Esophagus (tissue), 2 donors: ENCODE measurements around the gene KRTAP10-12. TPM values are rescaled to one million over a fixed set of nuclear protein-coding genes. Genes with fewer than 3 reads are reported as not detected.
"Not testable (repeated sequence)": the region's sequence is repeated elsewhere in the genome, so short reads cannot be mapped to it uniquely, and the experiment has no call there.

Source experiments
- H3K27ac ChIP-seq, 2 donors: one replicate each; pipeline ENCODE4 v1.5.1; 2013; ENCODE audit warnings: low read depth in 2 of 2, mild to moderate bottlenecking in 2 of 2, inconsistent platforms in 1 of 2, low read length in 1 of 2, moderate library complexity in 1 of 2
- H3K27me3 ChIP-seq, 2 donors: one replicate each; pipeline ENCODE4 v1.6.1; 2013; ENCODE audit warnings: low read length in 2 of 2, control low read depth in 1 of 2, mild to moderate bottlenecking in 1 of 2; ENCODE audit not compliant: insufficient read depth in 2 of 2, control insufficient read depth in 1 of 2
- H3K36me3 ChIP-seq, 2 donors: one replicate each; pipeline ENCODE4 v1.6.1; 2013; ENCODE audit warnings: low read length in 1 of 2; ENCODE audit not compliant: control insufficient read depth in 2 of 2, insufficient read depth in 2 of 2
- H3K4me1 ChIP-seq, 2 donors: one replicate each; pipeline ENCODE4 v1.6.1; 2013; ENCODE audit warnings: low read length in 1 of 2; ENCODE audit not compliant: control insufficient read depth in 2 of 2, insufficient read depth in 2 of 2
- H3K4me3 ChIP-seq, 2 donors: one replicate each; pipeline ENCODE4 v1.5.1; 2013; ENCODE audit warnings: low read length in 2 of 2, mild to moderate bottlenecking in 2 of 2, low read depth in 1 of 2, moderate library complexity in 1 of 2
- H3K9me3 ChIP-seq, 2 donors: one replicate each; pipeline ENCODE4 v1.6.1; 2013; ENCODE audit warnings: mild to moderate bottlenecking in 2 of 2, low read depth in 1 of 2, low read length in 1 of 2, moderate library complexity in 1 of 2; ENCODE audit not compliant: control insufficient read depth in 2 of 2, insufficient read depth in 1 of 2
- WGBS, 2 donors: extraction: QIAGEN DNeasy Blood & Tissue Kit; methylation state at CpG; one replicate each; pipeline ENCODE4 v1.1.7; 2013; 5-methylcytosine and 5-hydroxymethylcytosine counted together
- polyA plus RNA-seq, 2 donors: library from polyadenylated mRNA; stranded (reverse); fragments of 200-250 nt; gene quantifications; one replicate each; pipeline ENCODE4 v1.2.3, GENCODE V29; 2013
- donor health status: healthy with polysubstance abuse.
- donor health status: Bipolar disorder and iron deficiency.

Gene KRTAP10-12
- polyA plus RNA-seq, 2 donors = not detected

DNA sequence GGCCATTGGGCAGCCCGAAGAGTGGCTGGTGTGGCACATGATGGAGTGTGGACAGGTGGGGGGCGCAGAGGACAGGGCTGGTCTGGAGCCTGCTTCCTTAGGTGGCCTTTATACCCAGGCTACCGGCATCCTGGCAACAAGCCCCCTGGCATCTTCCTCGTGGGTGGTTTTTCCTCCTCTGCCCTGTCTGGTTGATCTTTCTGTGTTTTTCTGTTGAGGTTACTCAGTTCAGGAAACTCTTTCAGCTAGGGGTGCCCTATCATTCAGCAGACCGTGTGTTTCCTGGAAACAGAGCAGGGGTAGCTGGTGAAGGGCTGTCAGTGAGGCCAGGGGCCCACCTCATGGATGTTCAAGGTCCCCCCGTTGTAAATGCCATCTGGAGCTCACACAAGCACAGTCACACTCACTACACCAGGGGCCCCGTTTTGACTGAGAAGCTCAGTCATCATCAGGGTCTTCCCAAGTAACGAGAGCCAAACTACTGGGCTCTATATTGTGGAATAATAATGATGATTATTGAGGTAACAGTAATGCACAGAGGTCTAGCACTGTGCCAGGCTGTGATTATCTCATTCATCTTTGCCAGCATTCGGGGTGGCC, 42.3 kb upstream of the KRTAP10-12 start, which contains the start of gene KRTAP12-4:
Gene KRTAP12-4 (minus strand): TSS at position 84 of the 600 bp plus-strand sequence. CDS start 45 bp downstream, at position 39.
- H3K36me3 ChIP-seq = no peaks in the 10 kb centered on the region
- H3K4me3 ChIP-seq = no peak within 1 kb of the TSS
- peaks cover 0 to 6% of the 10 kb centered on the region in 2 donors for H3K4me1 ChIP-seq
- H3K27me3 ChIP-seq = no peaks in the 10 kb centered on the region
- no peak within 1 kb of the TSS for H3K27ac ChIP-seq
- 68 to 73% methylated on average over 9 of the region's 9 CpGs for WGBS, 2 donors
- H3K9me3 ChIP-seq = no peaks in the 10 kb centered on the region

DNA sequence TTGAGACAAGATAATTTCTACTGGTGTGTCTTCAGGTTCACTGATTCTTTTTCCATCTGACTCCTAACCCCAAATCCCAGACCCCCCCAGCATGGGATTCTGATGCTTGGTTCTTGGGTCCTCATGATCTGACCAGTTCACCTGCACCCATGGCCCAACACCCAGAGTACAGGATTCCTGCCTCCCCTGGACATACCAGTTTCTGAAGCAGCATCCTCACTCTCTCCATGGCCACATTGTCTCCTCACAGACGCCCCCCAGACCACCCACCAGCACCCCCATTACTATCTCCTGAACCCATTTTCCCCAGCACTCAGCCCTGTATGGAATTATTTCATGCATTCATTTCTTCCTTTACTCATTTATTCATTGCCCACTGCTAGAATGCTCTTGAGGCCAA, 40.1 kb upstream of the KRTAP10-12 start:
- no peaks in the 10 kb centered on the region for H3K36me3 ChIP-seq
- H3K27ac ChIP-seq = peak overlapping the region in 1 of 2 donors; percentile 30
- H3K4me3 ChIP-seq = no peak overlapping the region
- 41 to 60% methylated on average over 1 of the region's 1 CpG for WGBS, 2 donors
- H3K27me3 ChIP-seq = no peaks in the 10 kb centered on the region
- no peaks in the 10 kb centered on the region for H3K9me3 ChIP-seq
- peaks cover 0 to 6% of the 10 kb centered on the region in 2 donors for H3K4me1 ChIP-seq

DNA sequence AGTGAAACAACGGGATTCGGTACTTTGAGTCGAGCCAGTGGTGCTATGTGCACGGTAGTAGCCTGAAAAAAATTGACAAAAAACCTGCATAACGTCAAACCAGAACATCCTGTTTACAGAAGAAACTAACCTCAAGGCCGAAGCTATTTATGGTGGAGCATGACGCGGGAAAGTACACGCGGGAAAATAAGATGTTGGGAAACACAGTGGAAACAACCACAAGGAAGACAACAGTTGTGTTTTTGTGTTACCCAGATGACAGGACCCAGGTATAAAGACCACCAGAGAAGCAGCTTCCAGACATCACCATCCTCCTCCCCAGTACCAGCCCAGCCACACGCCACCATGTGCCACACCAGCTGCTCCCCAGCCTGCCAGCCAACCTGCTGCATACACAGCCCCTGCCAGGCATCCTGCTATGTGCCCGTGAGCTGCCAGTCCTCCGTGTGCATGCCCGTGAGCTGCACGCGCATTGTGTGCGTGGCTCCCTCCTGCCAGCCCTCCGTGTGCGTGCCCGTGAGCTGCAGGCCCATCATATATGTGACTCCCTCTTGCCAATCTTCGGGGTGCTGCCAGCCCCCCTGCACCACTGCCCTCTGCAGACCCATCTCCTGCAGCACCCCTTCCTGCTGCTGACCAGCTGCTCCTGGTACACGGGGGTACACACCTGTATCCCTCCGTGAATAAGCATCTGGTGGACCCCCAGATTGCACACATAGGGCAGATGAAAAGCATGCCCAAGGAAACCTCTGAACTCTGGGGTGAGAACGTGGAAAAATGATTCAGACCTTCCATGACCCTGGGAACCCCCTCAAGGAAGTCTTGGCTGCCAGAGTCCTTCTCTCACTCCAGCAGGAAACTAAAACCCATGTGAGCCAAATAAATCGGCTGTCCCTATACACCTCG, 39.1 kb upstream of the KRTAP10-12 start, which contains the start of gene KRTAP12-3:
Gene KRTAP12-3 (plus strand): TSS at position 298 of the 906 bp plus-strand sequence. CDS start 48 bp downstream, at position 346.
- Histone ChIP-seq H3K9me3 (no peaks in the 10 kb centered on the region), H3K4me1 (peaks cover 0 to 6% of the 10 kb centered on the region in 2 donors), H3K36me3 (no peaks in the 10 kb centered on the region), H3K4me3 (no peak within 1 kb of the TSS), H3K27me3 (no peaks in the 10 kb centered on the region), H3K27ac (peak within 1 kb of the TSS in 1 of 2 donors; percentile 42)
- 72 to 74% methylated on average over 26 of the region's 26 CpGs for WGBS, 2 donors

DNA sequence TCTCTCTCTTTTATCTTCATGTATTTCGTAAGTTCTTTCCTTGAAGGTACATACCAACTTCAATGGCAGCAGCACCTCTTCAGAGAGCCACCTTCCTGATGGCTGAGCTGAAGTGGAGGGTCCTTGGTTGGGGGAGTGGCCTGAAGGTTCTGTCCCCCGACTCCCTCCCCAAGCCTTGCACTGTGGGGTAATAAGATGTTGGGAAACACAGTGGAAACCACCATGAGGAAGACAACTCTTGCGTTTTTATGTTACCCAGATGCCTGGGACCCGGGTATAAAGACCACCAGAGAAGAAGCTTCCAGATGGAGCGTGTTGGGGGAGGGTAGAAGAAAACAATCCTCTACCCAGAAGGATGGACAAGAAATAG, 38.4 kb upstream of the KRTAP10-12 start:
- Histone ChIP-seq H3K9me3 (no peaks in the 10 kb centered on the region), H3K27me3 (no peaks in the 10 kb centered on the region), H3K4me3 (no peak overlapping the region), H3K27ac (no peak overlapping the region), H3K36me3 (no peaks in the 10 kb centered on the region), H3K4me1 (peaks cover 0 to 6% of the 10 kb centered on the region in 2 donors)
- 82 to 85% methylated on average over 5 of the region's 5 CpGs for WGBS, 2 donors

DNA sequence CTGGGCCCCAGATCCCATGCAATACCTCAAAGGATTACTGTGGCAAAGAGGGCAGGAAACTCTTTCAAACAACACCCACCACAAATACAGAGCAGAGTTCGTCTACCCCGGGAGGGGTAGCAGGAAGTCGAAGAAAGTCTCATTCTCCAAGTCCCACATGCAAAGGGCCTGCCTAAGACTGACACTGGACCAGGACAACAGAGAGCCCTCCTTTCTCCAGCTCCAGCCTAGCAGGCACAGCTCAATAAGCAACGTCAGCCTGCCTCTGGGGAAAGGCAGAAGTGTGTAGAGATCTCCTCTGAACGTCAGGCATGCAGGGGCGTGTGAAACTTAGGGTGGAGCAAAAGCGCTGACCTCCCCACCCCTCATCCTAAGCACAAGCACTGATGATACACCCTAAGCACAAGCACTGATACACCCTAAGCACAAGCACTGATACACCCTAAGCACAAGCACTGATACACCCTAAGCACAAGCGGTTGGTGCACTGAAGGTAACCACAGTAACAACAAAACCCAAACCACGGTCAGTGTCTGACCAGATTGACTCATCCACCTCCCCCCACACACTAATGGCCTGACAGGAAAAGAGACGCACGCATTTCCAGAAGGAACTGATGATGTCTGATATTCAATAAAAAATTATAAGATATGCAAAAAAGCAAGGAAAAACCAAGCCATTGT, 37.9 kb upstream of the KRTAP10-12 start:
- no peaks in the 10 kb centered on the region for H3K36me3 ChIP-seq
- 34 to 51% methylated on average over 11 of the region's 11 CpGs for WGBS, 2 donors
- H3K4me1 ChIP-seq = peaks cover 0 to 6% of the 10 kb centered on the region in 2 donors
- H3K27ac ChIP-seq = no peak overlapping the region
- H3K27me3 ChIP-seq = no peaks in the 10 kb centered on the region
- H3K4me3 ChIP-seq = no peak overlapping the region
- no peaks in the 10 kb centered on the region for H3K9me3 ChIP-seq

DNA sequence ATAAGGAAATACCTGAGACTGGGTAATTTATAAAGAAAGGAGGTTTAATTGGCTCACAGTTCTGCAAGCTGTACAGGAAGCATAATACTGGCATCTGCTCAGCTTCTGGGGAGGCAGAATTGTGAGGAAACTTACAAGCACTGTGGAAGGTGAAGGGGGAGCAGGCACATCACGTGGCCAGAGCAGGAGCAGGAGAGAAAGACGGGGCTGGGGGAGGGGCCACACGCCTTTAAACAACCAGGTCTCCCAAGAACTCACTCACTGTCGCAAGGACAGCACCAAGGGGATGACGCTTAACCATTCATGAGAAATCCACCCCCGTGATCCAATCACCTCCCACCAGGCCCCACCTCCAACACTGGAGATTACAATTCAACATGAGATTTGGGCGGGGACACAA, 35.4 kb upstream of the KRTAP10-12 start:
- not testable (repeated sequence) for H3K36me3 ChIP-seq, H3K4me3 ChIP-seq, H3K4me1 ChIP-seq, H3K27ac ChIP-seq, H3K27me3 ChIP-seq, H3K9me3 ChIP-seq
- WGBS, 2 donors = 53 to 72% methylated on average over 6 to 7 of the region's 7 CpGs

DNA sequence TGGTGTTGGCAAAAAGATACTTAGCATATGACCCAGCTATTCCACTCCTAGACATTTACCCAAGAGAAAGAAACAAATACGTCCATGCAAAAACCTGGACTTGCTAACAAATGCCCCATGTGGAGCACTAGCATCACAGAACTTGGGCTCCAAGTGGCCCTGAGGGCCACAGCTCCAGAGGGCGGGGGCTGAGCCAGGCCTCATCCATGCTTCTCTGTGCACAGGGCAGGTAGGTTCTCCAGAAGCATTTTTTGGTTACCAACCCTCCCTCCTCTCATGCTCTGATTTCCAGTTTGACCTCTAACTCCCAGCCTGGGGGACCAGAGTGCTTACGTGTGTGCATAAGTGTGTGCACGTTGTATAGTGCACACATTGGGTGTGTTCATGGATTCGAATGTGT, 32.3 kb upstream of the KRTAP10-12 start:
- H3K27ac ChIP-seq = no peak overlapping the region
- WGBS, 2 donors = 80 to 90% methylated on average over 5 of the region's 5 CpGs
- H3K4me3 ChIP-seq = no peak overlapping the region
- H3K9me3 ChIP-seq = no peaks in the 10 kb centered on the region
- H3K27me3 ChIP-seq = no peaks in the 10 kb centered on the region
- H3K4me1 ChIP-seq = no peaks in the 10 kb centered on the region
- no peaks in the 10 kb centered on the region for H3K36me3 ChIP-seq

DNA sequence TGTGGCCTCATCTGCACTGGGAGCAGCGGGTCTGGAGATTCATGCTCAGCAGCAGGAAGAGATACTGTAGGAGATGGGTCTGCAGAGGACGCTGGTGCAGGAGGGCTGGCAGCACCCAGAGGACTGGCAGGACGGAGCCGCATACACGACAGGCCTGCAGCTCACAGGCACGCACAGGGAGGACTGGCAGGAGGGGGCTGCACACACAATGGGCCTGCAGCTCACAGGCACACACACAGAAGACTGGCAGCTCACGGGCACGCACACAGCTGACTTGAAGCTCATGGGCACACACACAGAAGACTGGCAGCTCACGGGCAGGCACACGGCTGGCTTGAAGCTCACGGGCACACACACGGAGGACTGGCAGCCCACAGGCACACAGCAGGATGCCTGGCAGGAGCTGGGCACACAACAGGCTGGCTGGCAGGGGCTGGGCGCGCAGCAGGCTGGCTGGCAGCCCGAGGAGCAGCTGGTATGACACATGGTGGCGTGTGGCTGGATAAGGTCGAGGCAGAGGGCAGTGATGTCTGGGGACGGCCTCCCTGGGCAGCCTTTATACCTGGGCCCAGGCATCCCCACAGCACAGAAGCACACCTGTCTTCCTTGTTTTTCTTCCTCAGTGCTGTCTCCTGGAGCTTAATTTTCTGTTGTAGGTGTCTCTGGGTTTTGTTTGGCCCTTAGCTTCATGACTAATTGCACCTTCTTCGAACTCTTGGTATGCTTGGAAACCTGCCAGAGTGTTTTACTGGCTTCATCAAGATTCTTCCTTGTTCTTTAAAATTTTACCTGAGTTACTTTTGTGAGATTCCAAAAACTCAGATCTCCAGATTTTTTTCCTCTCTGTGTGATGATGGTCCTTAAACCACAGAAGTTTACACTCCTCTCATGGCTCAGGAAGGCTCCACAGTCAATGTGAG, 30.3 kb upstream of the KRTAP10-12 start, which contains the start of gene KRTAP12-2:
Gene KRTAP12-2 (minus strand): TSS at position 527 of the 920 bp plus-strand sequence. CDS start 41 bp downstream, at position 486.
- H3K4me3 ChIP-seq = no peak within 1 kb of the TSS
- H3K27ac ChIP-seq = no peak within 1 kb of the TSS
- WGBS, 2 donors = 44 to 46% methylated on average over 19 of the region's 19 CpGs
- H3K27me3 ChIP-seq = no peaks in the 10 kb centered on the region
- peaks cover 2 to 6% of the 10 kb centered on the region in 2 donors for H3K9me3 ChIP-seq
- no peaks in the 10 kb centered on the region for H3K4me1 ChIP-seq
- no peaks in the 10 kb centered on the region for H3K36me3 ChIP-seq
